GM12878 (cell line): ENCODE data around the gene TGFBI. TPM values are rescaled to one million over a fixed set of nuclear protein-coding genes. Genes with fewer than 3 reads are reported as not detected.

Experiments
- ATAC-seq: fragments of 200-7000 bp; cut with Tn5 transposase; 3 replicates; pipeline ENCODE4 v1.9.1; 2020; ENCODE audit warnings: mild to moderate bottlenecking, moderate library complexity
- BruUV-seq: library from RNA; stranded (reverse); fragments of 400-500 nt; replicated peaks from 2 replicates; lab custom pipeline; 2021; lab: Mats Ljungman, UMichigan
- CTCF ChIA-PET: fragments of 300-600 bp; sonication (Branson Sonifier 250); formaldehyde crosslinking; extraction: SDS; loops from one replicate; lab custom pipeline; 2021; ENCODE audit warnings: inconsistent platforms; lab: Yijun Ruan, JAX
- POLR2A ChIA-PET: fragments of 350-600 bp; formaldehyde crosslinking; extraction: SDS; loops from one replicate; lab custom pipeline; 2021; ENCODE audit warnings: inconsistent platforms; lab: Charles Lee
- RAD21 ChIA-PET: fragments of 300-600 bp; sonication (Branson Sonifier 250); formaldehyde crosslinking; loops from one replicate; lab custom pipeline; 2023; ENCODE audit warnings: antibody characterized with exemption; ENCODE audit not compliant: unreplicated experiment; lab: Charles Lee
- SMC1A ChIA-PET: fragments of 300-600 bp; sonication (Branson Sonifier 250); formaldehyde crosslinking; loops from one replicate; lab custom pipeline; 2023; ENCODE audit not compliant: unreplicated experiment, uncharacterized antibody; lab: Charles Lee
- DNase-seq: peaks from one replicate; pipeline ENCODE4 v3.0.0-alpha.2; 2011; ENCODE audit warnings: low read depth, low spot score
- FAIRE-seq: peaks from 3 replicates; lab custom pipeline; 2011; peaks lifted over from hg19 to GRCh38; lab: Jason Lieb, UNC
- H2AFZ ChIP-seq: 2 replicates; pipeline ENCODE4 v1.6.0; 2011; ENCODE audit warnings: low read depth, low read length, control low read depth; ENCODE audit not compliant: control insufficient read depth
- H3K27ac ChIP-seq: 2 replicates; pipeline ENCODE4 v1.5.1; 2011; ENCODE audit warnings: control low read depth; ENCODE audit not compliant: control insufficient read depth, insufficient read depth
- H3K27me3 ChIP-seq, 2 experiments: replicated peaks in 1 of 2; 2 replicates each; pipeline versions ENCODE4 v1.6.0 to v1.6.1; 2011; ENCODE audit warnings: low read length in 1 of 2; ENCODE audit not compliant: control insufficient read depth in 2 of 2, insufficient read depth in 2 of 2
- H3K36me3 ChIP-seq, 2 experiments: 2 replicates each; pipeline ENCODE4 v1.5.1; 2011; ENCODE audit warnings: low read length in 1 of 2; ENCODE audit not compliant: control insufficient read depth in 2 of 2, insufficient read depth in 2 of 2
- H3K4me1 ChIP-seq: 2 replicates; pipeline ENCODE4 v1.6.1; 2011; ENCODE audit warnings: mild to moderate bottlenecking, low read length, moderate library complexity, mixed read lengths; ENCODE audit not compliant: control insufficient read depth, insufficient read depth
- H3K4me2 ChIP-seq: 2 replicates; pipeline ENCODE4 v1.6.0; 2011; ENCODE audit warnings: control low read depth; ENCODE audit not compliant: control insufficient read depth, insufficient read depth
- H3K4me3 ChIP-seq: fragments of 200-600 bp; sonication (generic); 2 replicates; pipeline ENCODE4 v1.5.1; 2016
- H3K79me2 ChIP-seq: 2 replicates; pipeline ENCODE4 v1.6.0; 2011; ENCODE audit warnings: low read length; ENCODE audit not compliant: control insufficient read depth, insufficient read depth
- H3K9ac ChIP-seq: 2 replicates; pipeline ENCODE4 v1.8.0; 2011; ENCODE audit warnings: low read length, control low read depth, mixed read lengths; ENCODE audit not compliant: control insufficient read depth, insufficient read depth
- H3K9me3 ChIP-seq: replicated peaks from 3 replicates; pipeline ENCODE4 v1.5.1; 2011; ENCODE audit warnings: mild to moderate bottlenecking, low read length; ENCODE audit not compliant: control insufficient read depth, insufficient read depth
- H4K20me1 ChIP-seq: 2 replicates; pipeline ENCODE4 v1.6.0; 2011; ENCODE audit not compliant: control insufficient read depth, insufficient read depth
- ATF7 ChIP-seq: fragments of 450-650 bp; IDR thresholded peaks from 2 replicates; pipeline ENCODE4 v1.6.1; 2016; ENCODE audit warnings: low read depth, mild to moderate bottlenecking
- BCL11A ChIP-seq: IDR thresholded peaks from 2 replicates; pipeline ENCODE4 v1.6.1; 2011; ENCODE audit warnings: low read depth, low read length
- BHLHE40 ChIP-seq, 2 experiments: fragments of 450-650 bp in 1 of 2; IDR thresholded peaks; 2 replicates each; pipeline ENCODE4 v1.6.1; 2011 to 2017; ENCODE audit warnings: low read depth in 2 of 2, borderline replicate concordance in 1 of 2, improper control_type of control experiment in 1 of 2, low read length in 1 of 2, mild to moderate bottlenecking in 1 of 2
- CHD4 ChIP-seq: fragments of 200-600 bp; sonication (generic); IDR thresholded peaks from 2 replicates; pipeline ENCODE4 v1.6.1; 2016; ENCODE audit warnings: mild to moderate bottlenecking
- DPF2 ChIP-seq: fragments of 450-650 bp; IDR thresholded peaks from 2 replicates; pipeline ENCODE4 v1.6.1; 2017; ENCODE audit warnings: mild to moderate bottlenecking
- EED ChIP-seq: sonication (generic); IDR thresholded peaks from 2 replicates; pipeline ENCODE4 v1.6.1; 2016; ENCODE audit warnings: antibody characterized with exemption, low read depth
- FOXM1 ChIP-seq: IDR thresholded peaks from 2 replicates; pipeline ENCODE4 v1.6.1; 2012; ENCODE audit warnings: low read depth, mild to moderate bottlenecking, inconsistent platforms, low read length, moderate library complexity
- IKZF1 ChIP-seq: fragments of 450-650 bp; conservative IDR thresholded peaks from 2 replicates; pipeline ENCODE4 v1.6.1; 2017; ENCODE audit warnings: antibody characterized with exemption, mild to moderate bottlenecking
- IKZF2 ChIP-seq, 2 experiments: fragments of 450-650 bp; IDR thresholded peaks; 2 replicates each; pipeline ENCODE4 v1.6.1; 2017; ENCODE audit warnings: mild to moderate bottlenecking in 2 of 2, moderate library complexity in 2 of 2
- IRF5 ChIP-seq: fragments of 450-650 bp; IDR thresholded peaks from 2 replicates; pipeline ENCODE4 v1.6.1; 2017; ENCODE audit warnings: borderline replicate concordance
- JUNB ChIP-seq: IDR thresholded peaks from 2 replicates; pipeline ENCODE4 v1.6.1; 2016; ENCODE audit warnings: antibody characterized with exemption, mild to moderate bottlenecking
- MTA2 ChIP-seq: fragments of 450-650 bp; IDR thresholded peaks from 2 replicates; pipeline ENCODE4 v1.6.1; 2016; ENCODE audit warnings: low read depth, mild to moderate bottlenecking, moderate library complexity
- RUNX3 ChIP-seq: IDR thresholded peaks from 2 replicates; pipeline ENCODE4 v1.6.1; 2012; ENCODE audit warnings: low read length, inconsistent platforms
- SMARCA5 ChIP-seq: fragments of 450-650 bp; IDR thresholded peaks from 2 replicates; pipeline ENCODE4 v1.6.1; 2017; ENCODE audit warnings: mild to moderate bottlenecking
- TCF12 ChIP-seq: IDR thresholded peaks from 2 replicates; pipeline ENCODE4 v1.6.1; 2011; ENCODE audit warnings: low read depth, mild to moderate bottlenecking, low read length
- TCF3 ChIP-seq: IDR thresholded peaks from 2 replicates; pipeline ENCODE4 v1.6.1; 2012; ENCODE audit warnings: low read depth, mild to moderate bottlenecking, low read length, borderline replicate concordance; ENCODE audit not compliant: insufficient read depth
- ZNF217 ChIP-seq: fragments of 450-650 bp; IDR thresholded peaks from 2 replicates; pipeline ENCODE4 v1.6.1; 2017; ENCODE audit warnings: antibody characterized with exemption, mild to moderate bottlenecking
- ZNF24 ChIP-seq: fragments of 450-650 bp; IDR thresholded peaks from 2 replicates; pipeline ENCODE4 v1.6.1; 2017; ENCODE audit warnings: antibody characterized with exemption, mild to moderate bottlenecking
- WGBS: methylation state at CpG from one replicate; pipeline ENCODE4 v1.1.6; 2016; ENCODE audit warnings: low lambda C conversion rate; ENCODE audit not compliant: insufficient replicate concordance, insufficient coverage; ENCODE audit errors: missing lambda C conversion rate; 5-methylcytosine and 5-hydroxymethylcytosine counted together
- in situ Hi-C: fragments of 300-500 bp; cut with MboI; formaldehyde crosslinking; loops from 9 replicates; pipeline ENCODE4 v1.14.3; 2018; ENCODE audit warnings: mixed read lengths
- intact Hi-C: fragments of 100-400 bp; cut with micrococcal nuclease; formaldehyde crosslinking; loops from one replicate; pipeline ENCODE4 v1.14.2; 2022; ENCODE audit not compliant: unreplicated experiment
- polyA plus RNA-seq, 11 experiments: library from polyadenylated mRNA; depleted of rRNA in 4 of 11; unstranded in 6 of 11; stranded (reverse) in 5 of 11; fragments of >200 nt; fragmentation: Nextera tagmentation in 4 of 11; fragmentation: Illumina TruSeq in 1 of 11; extraction: Ambion mirVana in 4 of 11; extraction: Trizol in 1 of 11; gene quantifications; 1 replicate in 1 of 11; 2 replicates in 10 of 11; pipeline versions ENCODE4 v1.2.1 to v1.2.3, GENCODE V29; 2011 to 2016; ENCODE audit warnings: inconsistent platforms in 2 of 11, missing spikeins in 2 of 11, low read depth in 1 of 11
- total RNA-seq, 4 experiments: library from RNA; depleted of rRNA in 3 of 4; stranded (reverse); fragments of >200 nt in 3 of 4; fragmentation: Illumina TruSeq in 1 of 4; extraction: Trizol in 1 of 4; gene quantifications; 2 replicates each; pipeline versions ENCODE4 v1.2.1 to v1.2.3, GENCODE V29; 2013 to 2021
- TF ChIP-seq, protein P1 (sequence below): fragments of 450-650 bp; IDR thresholded peaks from 2 replicates; pipeline ENCODE4 v1.6.1; 2014; ENCODE audit warnings: mild to moderate bottlenecking
- TF ChIP-seq, protein P2 (sequence below): fragments of 450-650 bp; conservative IDR thresholded peaks from 2 replicates; pipeline ENCODE4 v1.6.1; 2017; ENCODE audit warnings: mild to moderate bottlenecking, moderate library complexity

TGFBI gene
- total and polyA plus RNA-seq, 10 of the 15 experiments (the other 5 are each of a cell fraction or from before 2014, with no cell fraction given): 0.12 to 1.8 (median 0.19) TPM

DNA sequence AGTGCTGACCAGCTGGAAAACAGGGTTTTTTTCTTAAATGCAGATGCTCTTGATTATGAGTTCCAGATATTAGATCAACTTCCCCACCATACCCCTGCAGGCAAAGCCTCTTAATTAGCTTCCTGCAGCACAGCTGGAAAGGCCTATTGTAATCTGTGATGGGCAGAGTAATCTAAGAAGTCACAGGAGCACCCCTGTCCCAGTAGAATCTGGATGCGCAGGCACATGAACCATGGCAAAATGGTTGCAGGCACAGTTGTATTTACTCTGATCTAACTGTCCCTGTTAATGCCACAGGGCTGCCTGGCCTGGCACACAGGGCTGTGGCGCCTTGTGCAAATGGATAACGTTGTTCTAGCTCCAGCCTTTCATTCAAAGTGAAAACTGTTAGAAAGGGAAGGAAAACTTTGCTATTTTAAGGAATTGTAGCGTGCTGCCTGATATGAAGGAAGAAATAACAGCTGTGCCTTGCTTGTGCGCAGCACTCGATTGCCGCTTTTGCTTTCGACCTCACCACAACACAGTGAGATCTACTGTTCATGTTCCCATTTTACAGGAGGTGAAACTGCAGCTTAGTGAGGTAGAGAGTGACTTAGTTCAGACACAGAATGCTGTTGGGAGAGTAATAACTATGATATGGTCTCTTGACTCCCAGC is 2.3 kb downstream of the TGFBI start:
- ChIA-PET POLR2A (interaction anchor here (0.5 kb wide), 1 partner anchor 1151 kb away, joined by 3 read pairs; no protein-coding TSS in a partner anchor), SMC1A (interaction anchor here (1.3 to 4.1 kb wide), 3 partner anchors 12 to 47 kb away, joined by 3 to 14 read pairs (median 5); no protein-coding TSS in a partner anchor), RAD21 (interaction anchor here (1.1 to 1.5 kb wide), 4 partner anchors 12 to 50 kb away, joined by 3 to 7 read pairs (median 3); no protein-coding TSS in a partner anchor), CTCF (interaction anchor here (0.6 to 3.3 kb wide), 10 partner anchors 8 to 245 kb away, joined by 3 to 10 read pairs (median 3); partner anchors contain the start of gene SMAD5)
- no peaks in the 10 kb centered on the region for H4K20me1 ChIP-seq
- intact Hi-C loops: no loop called here
- WGBS: 2% methylated on average over 8 of the region's 8 CpGs
- no peaks in the 10 kb centered on the region; a peak in 1 of 4 replicates for H3K27me3 ChIP-seq
- FAIRE-seq (peak; percentile 59), ATAC-seq (peak; percentile 90), DNase-seq (peak; percentile 57)
- no peak overlapping the region for H3K9ac ChIP-seq
- no peaks in the 10 kb centered on the region for H3K36me3 ChIP-seq
- H3K79me2 ChIP-seq: no peaks in the 10 kb centered on the region
- BruUV-seq: no TSS peak
- H3K4me3 ChIP-seq: no peak overlapping the region
- peaks cover 11% of the 10 kb centered on the region; the same call in 1 of the 2 replicates for H3K4me1 ChIP-seq
- H3K27ac ChIP-seq: no peak overlapping the region
- H3K4me2 ChIP-seq: peak overlapping the region; percentile 11; the same call in 1 of the 2 replicates
- H2AFZ ChIP-seq: no peak overlapping the region
- H3K9me3 ChIP-seq: no peaks in the 10 kb centered on the region; the same call in 2 of the 3 replicates
- in situ Hi-C loops: no loop called here
- TF ChIP-seq MTA2: peak; percentile 63
- TF ChIP-seq, protein P1, sequence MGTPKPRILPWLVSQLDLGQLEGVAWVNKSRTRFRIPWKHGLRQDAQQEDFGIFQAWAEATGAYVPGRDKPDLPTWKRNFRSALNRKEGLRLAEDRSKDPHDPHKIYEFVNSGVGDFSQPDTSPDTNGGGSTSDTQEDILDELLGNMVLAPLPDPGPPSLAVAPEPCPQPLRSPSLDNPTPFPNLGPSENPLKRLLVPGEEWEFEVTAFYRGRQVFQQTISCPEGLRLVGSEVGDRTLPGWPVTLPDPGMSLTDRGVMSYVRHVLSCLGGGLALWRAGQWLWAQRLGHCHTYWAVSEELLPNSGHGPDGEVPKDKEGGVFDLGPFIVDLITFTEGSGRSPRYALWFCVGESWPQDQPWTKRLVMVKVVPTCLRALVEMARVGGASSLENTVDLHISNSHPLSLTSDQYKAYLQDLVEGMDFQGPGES: no peak
- TF ChIP-seq JUNB: no peak
- TF ChIP-seq, protein P2, sequence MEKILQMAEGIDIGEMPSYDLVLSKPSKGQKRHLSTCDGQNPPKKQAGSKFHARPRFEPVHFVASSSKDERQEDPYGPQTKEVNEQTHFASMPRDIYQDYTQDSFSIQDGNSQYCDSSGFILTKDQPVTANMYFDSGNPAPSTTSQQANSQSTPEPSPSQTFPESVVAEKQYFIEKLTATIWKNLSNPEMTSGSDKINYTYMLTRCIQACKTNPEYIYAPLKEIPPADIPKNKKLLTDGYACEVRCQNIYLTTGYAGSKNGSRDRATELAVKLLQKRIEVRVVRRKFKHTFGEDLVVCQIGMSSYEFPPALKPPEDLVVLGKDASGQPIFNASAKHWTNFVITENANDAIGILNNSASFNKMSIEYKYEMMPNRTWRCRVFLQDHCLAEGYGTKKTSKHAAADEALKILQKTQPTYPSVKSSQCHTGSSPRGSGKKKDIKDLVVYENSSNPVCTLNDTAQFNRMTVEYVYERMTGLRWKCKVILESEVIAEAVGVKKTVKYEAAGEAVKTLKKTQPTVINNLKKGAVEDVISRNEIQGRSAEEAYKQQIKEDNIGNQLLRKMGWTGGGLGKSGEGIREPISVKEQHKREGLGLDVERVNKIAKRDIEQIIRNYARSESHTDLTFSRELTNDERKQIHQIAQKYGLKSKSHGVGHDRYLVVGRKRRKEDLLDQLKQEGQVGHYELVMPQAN: no peak
- peak; percentile 23; the same call in 1 of the 2 replicates for TF ChIP-seq ATF7
- TF ChIP-seq SMARCA5: peak; percentile 85; the same call in 1 of the 2 replicates
- TF ChIP-seq IRF5: no peak
- TF ChIP-seq BCL11A: peak; percentile 21; the same call in 1 of the 2 replicates
- TF ChIP-seq EED: peak; percentile 22; the same call in 1 of the 2 replicates
- TF ChIP-seq RUNX3: peak; percentile 57
- 0 out of 2 replicates have a peak, but pooled peaks have one; percentile 49 for TF ChIP-seq TCF3
- no peak for TF ChIP-seq CHD4
- peak; percentile 68 to 78; a peak in 3 of 4 replicates for TF ChIP-seq IKZF2 (IDR thresholded peaks at IDR 0.05)
- peak in 1 of 2 experiments; percentile 57; a peak in 1 of 4 replicates for TF ChIP-seq BHLHE40 (IDR thresholded peaks at IDR 0.05; ENCODE audit: borderline replicate concordance in 1 of 2, low read depth in 2 of 2, low read length in 1 of 2)
- peak; percentile 47; the same call in 1 of the 2 replicates for TF ChIP-seq DPF2
- peak; percentile 43; the same call in 1 of the 2 replicates for TF ChIP-seq ZNF24
- peak; percentile 64; the same call in 1 of the 2 replicates for TF ChIP-seq TCF12
- TF ChIP-seq ZNF217: peak; percentile 76
- TF ChIP-seq FOXM1: no peak
- 0 out of 2 replicates have a peak, but pooled peaks have one; percentile 65 for TF ChIP-seq IKZF1
